Calu3 (cell line): ENCODE results near the gene TMEM242. TPM values are rescaled to one million over a fixed set of nuclear protein-coding genes. Genes with fewer than 3 reads are reported as not detected.

Experiments
- BruUV-seq: library from RNA; stranded (reverse); fragments of 400-500 nt; replicated peaks from 2 replicates; lab custom pipeline; 2021; lab: Mats Ljungman, UMichigan
- CTCF ChIA-PET: fragments of 300-600 bp; sonication (Branson Sonifier 250); formaldehyde crosslinking; loops from one replicate; lab custom pipeline; 2022; ENCODE audit warnings: antibody characterized with exemption; lab: Charles Lee
- DNase-seq: peaks from one replicate; pipeline ENCODE4 v3.0.0; 2022
- H3K27ac Mint-ChIP-seq: one replicate; pipeline ENCODE4 v1.8.0; 2022; ENCODE audit warnings: mixed read lengths; ENCODE audit not compliant: unreplicated experiment
- H3K27me3 Mint-ChIP-seq: one replicate; pipeline ENCODE4 v1.8.0; 2022; ENCODE audit warnings: mixed read lengths; ENCODE audit not compliant: unreplicated experiment
- H3K36me3 Mint-ChIP-seq: one replicate; pipeline ENCODE4 v1.8.0; 2022; ENCODE audit warnings: mild to moderate bottlenecking, moderate library complexity, mixed read lengths; ENCODE audit not compliant: insufficient read depth, unreplicated experiment
- H3K4me1 Mint-ChIP-seq: one replicate; pipeline ENCODE4 v1.8.0; 2022; ENCODE audit warnings: mild to moderate bottlenecking, low read depth, mixed read lengths; ENCODE audit not compliant: unreplicated experiment
- H3K4me3 Mint-ChIP-seq: one replicate; pipeline ENCODE4 v1.8.0; 2022; ENCODE audit warnings: mild to moderate bottlenecking, low read depth, moderate library complexity, mixed read lengths; ENCODE audit not compliant: unreplicated experiment
- H3K9me3 Mint-ChIP-seq: one replicate; pipeline ENCODE4 v1.8.0; 2022; ENCODE audit warnings: low read depth, mixed read lengths; ENCODE audit not compliant: unreplicated experiment
- CTCF ChIP-seq: fragments of 200-600 bp; IDR thresholded peaks from one replicate; pipeline ENCODE4 v1.8.0; 2022; ENCODE audit warnings: antibody characterized with exemption; ENCODE audit not compliant: unreplicated experiment
- intact Hi-C: fragments of 100-400 bp; cut with micrococcal nuclease; formaldehyde crosslinking; loops from one replicate; pipeline ENCODE4 v1.10.0; 2022; ENCODE audit not compliant: unreplicated experiment
- total RNA-seq: library from RNA; stranded (reverse); gene quantifications from 2 replicates; pipeline ENCODE4 v1.2.3, GENCODE V29; 2022

TMEM242 gene
- total RNA-seq, 1 experiment from 2014 or later, result 7.9 TPM

- CTCF ChIA-PET, result no interaction called here
- H3K9me3 Mint-ChIP-seq, result no peaks in the 10 kb centered on the region
- DNase-seq, result no peak
- H3K4me1 Mint-ChIP-seq, result no peaks in the 10 kb centered on the region
- H3K36me3 Mint-ChIP-seq, result peaks cover 4% of the 10 kb centered on the region
- intact Hi-C loops, result no loop called here
- no peak overlapping the region for H3K4me3 Mint-ChIP-seq
- H3K27me3 Mint-ChIP-seq, result no peaks in the 10 kb centered on the region
- TF ChIP-seq CTCF, result no peak
- H3K27ac Mint-ChIP-seq, result no peak overlapping the region
- BruUV-seq, result no TSS peak
These were observed 63.9 kb downstream of the TMEM242 start for GRCh38 chr6:157259443-157259842.

DNA sequence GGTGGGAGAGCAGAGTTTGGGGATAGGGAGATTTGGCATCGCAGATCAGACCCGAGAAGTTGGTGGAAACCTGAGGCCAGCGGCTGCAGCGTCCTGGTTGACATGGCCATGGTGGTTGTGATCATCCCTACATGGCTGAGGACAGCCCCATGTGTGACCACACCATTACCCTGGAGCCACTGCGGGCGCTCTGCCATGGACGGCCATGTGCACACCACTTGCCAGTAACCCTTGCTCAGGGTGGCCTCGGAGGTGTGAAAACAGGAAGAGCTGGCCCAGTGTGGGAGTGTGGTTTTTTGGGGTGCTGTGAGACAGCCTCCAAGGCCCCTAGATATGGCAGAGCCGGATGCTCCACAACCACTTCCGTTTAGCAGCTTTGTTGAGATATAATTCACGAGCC is 64.4 kb downstream of the TMEM242 start:
- H3K9me3 Mint-ChIP-seq, result no peaks in the 10 kb centered on the region
- CTCF ChIA-PET, result no interaction called here
- intact Hi-C loops, result no loop called here
- no peak overlapping the region for H3K4me3 Mint-ChIP-seq
- BruUV-seq, result no TSS peak
- H3K27ac Mint-ChIP-seq, result no peak overlapping the region
- no peak for TF ChIP-seq CTCF
- H3K36me3 Mint-ChIP-seq, result peaks cover 4% of the 10 kb centered on the region
- no peak for DNase-seq
- no peaks in the 10 kb centered on the region for H3K27me3 Mint-ChIP-seq
- H3K4me1 Mint-ChIP-seq, result no peaks in the 10 kb centered on the region

GRCh38 chr6:157255079-157255478 is 68.2 kb downstream of the TMEM242 start:
- no peaks in the 10 kb centered on the region for H3K27me3 Mint-ChIP-seq
- H3K27ac Mint-ChIP-seq, result no peak overlapping the region
- no peak overlapping the region for H3K4me3 Mint-ChIP-seq
- CTCF ChIA-PET, result interaction anchor here (0.6 to 1.1 kb wide), 2 partner anchors 13 to 20 kb away, joined by 3 read pairs; no protein-coding TSS in a partner anchor
- TF ChIP-seq CTCF, result no peak
- H3K4me1 Mint-ChIP-seq, result no peaks in the 10 kb centered on the region
- H3K36me3 Mint-ChIP-seq, result peaks cover 4% of the 10 kb centered on the region
- no TSS peak for BruUV-seq
- H3K9me3 Mint-ChIP-seq, result no peaks in the 10 kb centered on the region
- DNase-seq, result no peak
- intact Hi-C loops, result no loop called here

- Mint-ChIP-seq H3K27me3 (no peaks in the 10 kb centered on the region), H3K4me1 (no peaks in the 10 kb centered on the region), H3K9me3 (no peaks in the 10 kb centered on the region), H3K4me3 (no peak overlapping the region), H3K36me3 (peaks cover 4% of the 10 kb centered on the region), H3K27ac (no peak overlapping the region)
- CTCF ChIA-PET, result interaction anchor here (1.0 to 1.1 kb wide), 2 partner anchors 12 to 20 kb away, joined by 3 to 5 read pairs; no protein-coding TSS in a partner anchor
- intact Hi-C loops, result no loop called here
- no TSS peak for BruUV-seq
- TF ChIP-seq CTCF, result no peak
- DNase-seq, result no peak
These were observed 68.8 kb downstream of the TMEM242 start for GRCh38 chr6:157254538-157254937.
